ENCODE data around the gene AOPEP. TPM values are rescaled to one million over a fixed set of nuclear protein-coding genes. Genes with fewer than 3 reads are reported as not detected.
A peak's percentile ranks its signal among the peaks of the same experiment; 100 is the strongest.

AOPEP gene
- total RNA-seq, 1 experiment from 2014 or later: 15.0 TPM

DNA sequence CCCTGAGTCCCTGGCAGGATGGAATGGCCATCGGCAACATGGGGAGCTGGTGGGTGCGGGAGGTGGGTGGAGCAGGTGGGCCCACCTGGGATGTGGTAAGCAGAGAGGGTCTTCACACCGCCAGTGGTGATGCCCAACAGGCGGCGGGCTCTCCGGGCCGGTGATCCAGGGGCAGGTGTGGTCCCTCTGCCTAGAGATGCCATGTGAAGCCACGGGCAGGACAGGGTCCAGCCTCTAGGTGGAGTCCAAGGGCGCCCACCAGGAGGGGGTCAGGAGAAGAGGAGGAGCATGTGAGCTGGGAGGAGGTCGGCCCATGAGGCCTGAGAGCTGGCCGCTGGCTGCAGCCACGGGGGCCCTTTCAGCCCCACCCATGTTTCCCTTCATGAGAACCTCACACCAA lies 369.9 kb downstream of the AOPEP start:
- Histone ChIP-seq H3K23ac (ENCODE audit: insufficient read length, low read depth, low read length) (no peak overlapping the region), H2AFZ (ENCODE audit: low read length) (no peak overlapping the region), H2AK5ac (ENCODE audit: insufficient read length, low read length) (no peak overlapping the region), H3K27ac (ENCODE audit: insufficient read length, low read depth, low read length) (no peak overlapping the region), H3K79me1 (ENCODE audit: insufficient read depth, low read depth, low read length, poor library complexity, severe bottlenecking) (no peaks in the 10 kb centered on the region), H2BK120ac (ENCODE audit: low read depth, low read length, poor library complexity, severe bottlenecking) (no peak overlapping the region), H3K79me2 (ENCODE audit: insufficient read depth, low read length) (no peaks in the 10 kb centered on the region), H3K9ac (ENCODE audit: extremely low read depth, insufficient read length, low read length) (no peak overlapping the region), H4K8ac (replicated peaks; ENCODE audit: insufficient read length, low read depth, low read length) (no peak overlapping the region), H3K23me2 (ENCODE audit: insufficient read length, low read depth, low read length, poor library complexity, severe bottlenecking) (no peaks in the 10 kb centered on the region), H4K5ac (ENCODE audit: insufficient read length, low read depth, low read length) (no peak overlapping the region), H2BK12ac (ENCODE audit: insufficient read length, low read depth, low read length) (no peak overlapping the region), H3K4me2 (ENCODE audit: insufficient read depth, insufficient read length, low read length) (no peak overlapping the region), H3K9me3 (ENCODE audit: control insufficient read depth, low read depth, low read length) (no peaks in the 10 kb centered on the region), H3T11ph (ENCODE audit: low read length) (no peak overlapping the region), H3K56ac (ENCODE audit: insufficient read length, low read depth, low read length) (no peak overlapping the region), H3K4me1 (ENCODE audit: insufficient read depth, low read length) (no peaks in the 10 kb centered on the region; the same call in 1 of the 2 replicates), H4K91ac (ENCODE audit: insufficient read length, low read depth, low read length) (no peak overlapping the region), H2BK20ac (ENCODE audit: low read depth, low read length, poor library complexity, severe bottlenecking) (no peak overlapping the region), H3K27me3 (ENCODE audit: insufficient read depth, low read length) (no peaks in the 10 kb centered on the region), H3K4ac (ENCODE audit: low read depth, low read length) (no peak overlapping the region), H3K18ac (ENCODE audit: insufficient read length, low read depth, low read length) (no peak overlapping the region), H3K14ac (ENCODE audit: insufficient read depth, low read length) (no peak overlapping the region), H2BK15ac (ENCODE audit: low read depth, low read length) (no peak overlapping the region), H2BK5ac (ENCODE audit: insufficient read length, low read length) (no peak overlapping the region), H4K20me1 (ENCODE audit: control insufficient read depth, insufficient read depth, insufficient read length) (no peaks in the 10 kb centered on the region)
- no peaks in the 10 kb centered on the region for H3K9me3 Mint-ChIP-seq
- peaks cover 0 to 3% (median 2%) of the 10 kb centered on the region in 3 experiments; a peak in 2 of 7 replicates for H3K36me3 Mint-ChIP-seq (ENCODE audit: insufficient read depth in 1 of 3, low read depth in 3 of 3)
- no peaks in the 10 kb centered on the region; the same call in 1 of the 2 replicates for H3K27me3 Mint-ChIP-seq (ENCODE audit: low read depth)
- no peak overlapping the region for H3K4me3 Mint-ChIP-seq
- TF ChIP-seq, protein P1, sequence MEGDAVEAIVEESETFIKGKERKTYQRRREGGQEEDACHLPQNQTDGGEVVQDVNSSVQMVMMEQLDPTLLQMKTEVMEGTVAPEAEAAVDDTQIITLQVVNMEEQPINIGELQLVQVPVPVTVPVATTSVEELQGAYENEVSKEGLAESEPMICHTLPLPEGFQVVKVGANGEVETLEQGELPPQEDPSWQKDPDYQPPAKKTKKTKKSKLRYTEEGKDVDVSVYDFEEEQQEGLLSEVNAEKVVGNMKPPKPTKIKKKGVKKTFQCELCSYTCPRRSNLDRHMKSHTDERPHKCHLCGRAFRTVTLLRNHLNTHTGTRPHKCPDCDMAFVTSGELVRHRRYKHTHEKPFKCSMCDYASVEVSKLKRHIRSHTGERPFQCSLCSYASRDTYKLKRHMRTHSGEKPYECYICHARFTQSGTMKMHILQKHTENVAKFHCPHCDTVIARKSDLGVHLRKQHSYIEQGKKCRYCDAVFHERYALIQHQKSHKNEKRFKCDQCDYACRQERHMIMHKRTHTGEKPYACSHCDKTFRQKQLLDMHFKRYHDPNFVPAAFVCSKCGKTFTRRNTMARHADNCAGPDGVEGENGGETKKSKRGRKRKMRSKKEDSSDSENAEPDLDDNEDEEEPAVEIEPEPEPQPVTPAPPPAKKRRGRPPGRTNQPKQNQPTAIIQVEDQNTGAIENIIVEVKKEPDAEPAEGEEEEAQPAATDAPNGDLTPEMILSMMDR (conservative IDR thresholded peaks at IDR 0.05): peak; percentile 34
- no CpG with 5 or more reads among the region's 12 CpGs for WGBS (ENCODE audit: extremely low coverage, insufficient read length, low lambda C conversion rate)
- peaks cover 29 to 35% of the 10 kb centered on the region in 2 experiments for H3K4me1 Mint-ChIP-seq
- H3K27ac Mint-ChIP-seq: no peak overlapping the region
- DNase-seq: peak; percentile 56
